T-cell (primary cell): ENCODE measurements around the gene TRAIP. TPM values are rescaled to one million over a fixed set of nuclear protein-coding genes. Genes with fewer than 3 reads are reported as not detected.

ENCODE experiments used
- ATAC-seq, 4 experiments: fragments of 200-7000 bp in 3 of 4; fragments of 150-1000 bp in 1 of 4; cut with Tn5 transposase; replicated peaks in 1 of 4; 1 replicate in 3 of 4; 2 replicates in 1 of 4; pipeline ENCODE4 v1.10.0; 2021; ENCODE audit warnings: moderate library complexity in 3 of 4, mild to moderate bottlenecking in 2 of 4, moderate number of reproducible peaks in 1 of 4
- CTCF ChIA-PET, 2 donors: fragments of 300-600 bp; sonication (Branson Sonifier 250); formaldehyde crosslinking; loops; one replicate each; lab custom pipeline; 2022; ENCODE audit warnings: antibody characterized with exemption in 2 of 2; lab: Charles Lee
- POLR2A ChIA-PET, 2 donors: fragments of 300-600 bp; sonication (Branson Sonifier 250); formaldehyde crosslinking; loops; one replicate each; lab custom pipeline; 2022; ENCODE audit warnings: antibody characterized with exemption in 2 of 2; lab: Charles Lee
- DNase-seq, 35 experiments: peaks; one replicate each; pipeline versions ENCODE4 v3.0.0 to v3.0.0-alpha.2; 2013 to 2023
- H3K27ac ChIP-seq: one replicate; pipeline ENCODE4 v1.5.1; 2013; ENCODE audit warnings: low read length
- H3K27me3 ChIP-seq, 2 experiments: replicated peaks in 1 of 2; 1 replicate in 1 of 2; 2 replicates in 1 of 2; pipeline versions ENCODE4 v1.6.1 to v1.7.0; 2013; ENCODE audit warnings: low read length in 1 of 2, mixed read lengths in 1 of 2; ENCODE audit not compliant: control insufficient read depth in 2 of 2, insufficient read depth in 2 of 2; ENCODE audit errors: extremely low read depth in 1 of 2
- H3K36me3 ChIP-seq, 2 donors: 1 replicate in 1 of 2; 2 replicates in 1 of 2; pipeline versions ENCODE4 v1.6.1 to v1.7.0; 2013; ENCODE audit warnings: low read length in 1 of 2; ENCODE audit not compliant: control insufficient read depth in 2 of 2, insufficient read depth in 1 of 2; ENCODE audit errors: extremely low read depth in 1 of 2
- H3K4me1 ChIP-seq, 2 experiments: 1 replicate in 1 of 2; 2 replicates in 1 of 2; pipeline versions ENCODE4 v1.6.1 to v1.7.0; 2013; ENCODE audit warnings: low read length in 2 of 2, mixed read lengths in 1 of 2; ENCODE audit not compliant: insufficient read depth in 2 of 2, control insufficient read depth in 1 of 2; ENCODE audit errors: extremely low read depth in 1 of 2
- H3K4me3 ChIP-seq, 2 donors: 1 replicate in 1 of 2; 2 replicates in 1 of 2; pipeline versions ENCODE4 v1.5.1 to v1.7.0; 2013; ENCODE audit warnings: mild to moderate bottlenecking in 2 of 2, low read length in 1 of 2, moderate library complexity in 1 of 2; ENCODE audit not compliant: control insufficient read depth in 1 of 2; ENCODE audit errors: extremely low read depth in 1 of 2
- H3K9me3 ChIP-seq: 2 replicates; pipeline ENCODE4 v1.7.0; 2013
- H3K27ac Mint-ChIP-seq, 2 donors: one replicate each; pipeline ENCODE4 v1.8.0; 2020 to 2021; ENCODE audit warnings: mild to moderate bottlenecking in 2 of 2, mixed read lengths in 2 of 2
- H3K27me3 Mint-ChIP-seq, 2 donors: one replicate each; pipeline ENCODE4 v1.8.0; 2021 to 2022; ENCODE audit warnings: mixed read lengths in 2 of 2
- H3K36me3 Mint-ChIP-seq: one replicate; pipeline ENCODE4 v1.8.0; 2021; ENCODE audit warnings: mixed read lengths
- H3K4me1 Mint-ChIP-seq, 3 donors: one replicate each; pipeline ENCODE4 v1.8.0; 2020 to 2022; ENCODE audit warnings: mixed read lengths in 3 of 3, mild to moderate bottlenecking in 1 of 3
- H3K4me3 Mint-ChIP-seq, 3 donors: one replicate each; pipeline ENCODE4 v1.8.0; 2020 to 2022; ENCODE audit warnings: mild to moderate bottlenecking in 3 of 3, mixed read lengths in 3 of 3, moderate library complexity in 3 of 3
- H3K9me3 Mint-ChIP-seq, 3 donors: one replicate each; pipeline ENCODE4 v1.8.0; 2020 to 2022; ENCODE audit warnings: mixed read lengths in 3 of 3
- WGBS: methylation state at CpG from one replicate; pipeline ENCODE4 v1.1.5; 2013; ENCODE audit warnings: missing lambda C conversion rate; ENCODE audit not compliant: insufficient coverage; 5-methylcytosine and 5-hydroxymethylcytosine counted together
- total RNA-seq, 35 experiments: library from RNA in 6 of 35; stranded (reverse) in 6 of 35; fragments of 120-200 nt in 1 of 35; gene quantifications; one replicate each; pipeline versions ENCODE4 v1.2.1 to v1.2.4 and lab custom pipeline; 2013 to 2026

Gene TRAIP
- total RNA-seq, 5 donors from 2014 or later (not counting 1 experiment from before 2014, with no cell fraction given), result 4.0 to 5.7 (median 4.4) TPM

GRCh38 chr3:49900491-49901153 is 44.3 kb upstream of the TRAIP start:
- Mint-ChIP-seq H3K4me3 (no peak overlapping the region), H3K27me3 (no peaks in the 10 kb centered on the region), H3K4me1 (peaks cover 8 to 21% (median 16%) of the 10 kb centered on the region in 3 donors), H3K9me3 (no peaks in the 10 kb centered on the region), H3K36me3 (no peaks in the 10 kb centered on the region), H3K27ac (no peak overlapping the region)
- Histone ChIP-seq H3K27ac (no peak overlapping the region), H3K27me3 (no peaks in the 10 kb centered on the region), H3K9me3 (no peaks in the 10 kb centered on the region), H3K36me3 (no peaks in the 10 kb centered on the region), H3K4me1 (peaks cover 4 to 25% of the 10 kb centered on the region in 2 experiments), H3K4me3 (no peak overlapping the region)
- WGBS, result 85% methylated on average over 2 of the region's 8 CpGs
- POLR2A ChIA-PET, result no interaction called here
- DNase-seq (no peak), ATAC-seq (no peak)
- CTCF ChIA-PET, result no interaction called here

- DNase-seq (no peak), ATAC-seq (no peak)
- H3K9me3 Mint-ChIP-seq, result no peaks in the 10 kb centered on the region
- H3K27me3 Mint-ChIP-seq, result no peaks in the 10 kb centered on the region
- no peak overlapping the region for H3K4me3 Mint-ChIP-seq
- H3K27ac Mint-ChIP-seq, result no peak overlapping the region
- POLR2A ChIA-PET, result interaction anchor here in 1 of 2 donors (0.7 kb wide), 1 partner anchor 27 kb away, joined by 8 read pairs; no protein-coding TSS in a partner anchor
- Histone ChIP-seq H3K27ac (no peak overlapping the region), H3K9me3 (no peaks in the 10 kb centered on the region), H3K4me1 (peaks cover 3 to 18% of the 10 kb centered on the region in 2 experiments), H3K4me3 (no peak overlapping the region), H3K27me3 (no peaks in the 10 kb centered on the region), H3K36me3 (no peaks in the 10 kb centered on the region)
- CTCF ChIA-PET, result no interaction called here
- 90% methylated on average over 4 of the region's 5 CpGs for WGBS
- no peaks in the 10 kb centered on the region for H3K36me3 Mint-ChIP-seq
- H3K4me1 Mint-ChIP-seq, result peaks cover 5 to 16% (median 13%) of the 10 kb centered on the region in 3 donors
Observed at GRCh38 chr3:49899815-49900214, 43.5 kb upstream of the TRAIP start.

GRCh38 chr3:49898991-49899390 is 42.6 kb upstream of the TRAIP start:
- Mint-ChIP-seq H3K4me3 (no peak overlapping the region), H3K9me3 (no peaks in the 10 kb centered on the region), H3K27ac (no peak overlapping the region), H3K4me1 (peaks cover 3 to 9% (median 5%) of the 10 kb centered on the region in 3 donors), H3K36me3 (no peaks in the 10 kb centered on the region), H3K27me3 (no peaks in the 10 kb centered on the region)
- H3K9me3 ChIP-seq, result no peaks in the 10 kb centered on the region
- WGBS, result 79% methylated on average over 3 of the region's 6 CpGs
- H3K27ac ChIP-seq, result no peak overlapping the region
- no peak for ATAC-seq
- DNase-seq, result no peak
- no peaks in the 10 kb centered on the region for H3K36me3 ChIP-seq
- ChIA-PET CTCF (no interaction called here), POLR2A (no interaction called here)
- no peak overlapping the region for H3K4me3 ChIP-seq
- peaks cover 2 to 9% of the 10 kb centered on the region in 2 experiments for H3K4me1 ChIP-seq
- H3K27me3 ChIP-seq, result no peaks in the 10 kb centered on the region

GRCh38 chr3:49896345-49896744 is 40.0 kb upstream of the TRAIP start:
- Histone ChIP-seq H3K27me3 (no peaks in the 10 kb centered on the region), H3K4me3 (no peak overlapping the region), H3K4me1 (no peaks in the 10 kb centered on the region), H3K36me3 (no peaks in the 10 kb centered on the region), H3K27ac (no peak overlapping the region), H3K9me3 (no peaks in the 10 kb centered on the region)
- ATAC-seq (no peak), DNase-seq (no peak)
- ChIA-PET CTCF (no interaction called here), POLR2A (interaction anchor here in 1 of 2 donors (0.5 kb wide), 1 partner anchor 18 kb away, joined by 6 read pairs; no protein-coding TSS in a partner anchor)
- H3K9me3 Mint-ChIP-seq, result no peaks in the 10 kb centered on the region
- 94% methylated on average over 2 of the region's 5 CpGs for WGBS
- no peaks in the 10 kb centered on the region for H3K27me3 Mint-ChIP-seq
- no peaks in the 10 kb centered on the region for H3K36me3 Mint-ChIP-seq
- no peak overlapping the region for H3K27ac Mint-ChIP-seq
- peaks cover 0 to 3% (median 1%) of the 10 kb centered on the region in 3 donors for H3K4me1 Mint-ChIP-seq
- no peak overlapping the region for H3K4me3 Mint-ChIP-seq

- H3K27ac ChIP-seq, result no peak overlapping the region
- ChIA-PET POLR2A (interaction anchor here in 1 of 2 donors (0.5 kb wide), 1 partner anchor 18 kb away, joined by 6 read pairs; no protein-coding TSS in a partner anchor), CTCF (no interaction called here)
- no peak overlapping the region for H3K27ac Mint-ChIP-seq
- no peak for DNase-seq
- H3K9me3 Mint-ChIP-seq, result no peaks in the 10 kb centered on the region
- WGBS, result 94% methylated on average over 8 of the region's 9 CpGs
- H3K4me3 Mint-ChIP-seq, result no peak overlapping the region
- no peaks in the 10 kb centered on the region for H3K36me3 Mint-ChIP-seq
- H3K4me1 ChIP-seq, result no peaks in the 10 kb centered on the region
- no peaks in the 10 kb centered on the region for H3K27me3 ChIP-seq
- no peaks in the 10 kb centered on the region for H3K9me3 ChIP-seq
- H3K36me3 ChIP-seq, result no peaks in the 10 kb centered on the region
- ATAC-seq, result no peak
- no peak overlapping the region for H3K4me3 ChIP-seq
- no peaks in the 10 kb centered on the region for H3K4me1 Mint-ChIP-seq
- no peaks in the 10 kb centered on the region for H3K27me3 Mint-ChIP-seq
Observed at GRCh38 chr3:49895791-49896190, 39.4 kb upstream of the TRAIP start.

GRCh38 chr3:49889296-49889695 is 32.9 kb upstream of the TRAIP start:
- ATAC-seq (no peak), DNase-seq (no peak)
- Mint-ChIP-seq H3K27me3 (no peaks in the 10 kb centered on the region), H3K4me3 (no peak overlapping the region), H3K4me1 (no peaks in the 10 kb centered on the region), H3K9me3 (no peaks in the 10 kb centered on the region), H3K36me3 (no peaks in the 10 kb centered on the region), H3K27ac (no peak overlapping the region)
- CTCF ChIA-PET, result interaction anchor here in 1 of 2 donors (0.5 kb wide), 1 partner anchor 629 kb away, joined by 4 read pairs; no protein-coding TSS in a partner anchor
- Histone ChIP-seq H3K4me3 (no peak overlapping the region), H3K9me3 (no peaks in the 10 kb centered on the region), H3K27ac (no peak overlapping the region), H3K4me1 (no peaks in the 10 kb centered on the region), H3K36me3 (no peaks in the 10 kb centered on the region), H3K27me3 (no peaks in the 10 kb centered on the region)
- POLR2A ChIA-PET, result no interaction called here
- WGBS, result 72% methylated on average over 3 of the region's 10 CpGs
